ENCODE data around the gene IL1RAPL2.
"Not testable (repeated sequence)": the region's sequence is repeated elsewhere in the genome, so short reads cannot be mapped to it uniquely, and the experiment has no call there.

IL1RAPL2 gene

DNA sequence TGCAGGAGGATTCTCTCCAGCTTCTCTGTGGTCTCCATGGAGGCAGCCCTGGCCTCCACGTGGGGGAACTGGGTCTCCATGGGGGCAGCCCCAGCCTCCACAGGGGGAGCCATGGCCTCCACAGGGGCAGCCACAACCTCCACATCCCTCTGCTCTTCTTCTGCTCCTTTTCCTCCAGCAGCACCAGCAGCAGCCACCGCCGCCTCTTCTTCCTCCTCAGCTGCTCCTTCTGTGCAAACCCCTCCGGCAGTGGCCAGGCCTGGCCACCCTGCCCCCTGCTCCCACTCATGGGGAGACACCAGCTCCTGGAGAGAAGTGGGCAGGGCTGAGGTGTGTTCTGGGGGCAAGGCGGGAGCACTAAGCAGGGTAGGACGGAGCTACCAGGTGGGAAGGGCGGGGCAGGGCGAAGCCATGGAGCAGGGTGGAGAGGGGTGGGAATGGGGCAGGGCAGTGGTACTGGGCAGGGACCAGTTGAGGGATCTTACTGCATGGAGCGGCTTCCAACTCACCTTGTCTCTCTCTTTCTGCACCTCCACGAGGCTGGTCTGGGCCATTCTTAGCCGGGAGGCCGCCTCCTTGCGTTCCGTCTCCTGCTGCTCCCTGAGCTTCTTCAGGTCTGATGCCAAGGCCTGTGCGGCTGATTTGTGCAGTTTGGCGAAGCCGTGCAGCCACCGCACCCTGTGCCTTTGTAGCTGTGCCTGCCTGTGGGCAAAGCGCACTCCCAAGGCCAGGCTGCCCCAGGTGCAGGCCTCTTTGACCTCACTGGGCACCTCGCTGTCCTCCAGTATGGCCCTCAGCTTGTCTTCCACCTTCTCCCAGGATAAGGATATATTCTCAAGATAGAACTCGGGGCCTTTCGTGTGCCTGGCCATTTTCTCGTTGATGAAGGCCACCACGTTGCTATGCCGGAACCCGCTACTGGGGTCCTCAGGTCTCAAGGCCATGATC, 653.7 kb downstream of the IL1RAPL2 start:
- H3K4me3 ChIP-seq (ENCODE audit: insufficient read length, low read depth): no peak overlapping the region

DNA sequence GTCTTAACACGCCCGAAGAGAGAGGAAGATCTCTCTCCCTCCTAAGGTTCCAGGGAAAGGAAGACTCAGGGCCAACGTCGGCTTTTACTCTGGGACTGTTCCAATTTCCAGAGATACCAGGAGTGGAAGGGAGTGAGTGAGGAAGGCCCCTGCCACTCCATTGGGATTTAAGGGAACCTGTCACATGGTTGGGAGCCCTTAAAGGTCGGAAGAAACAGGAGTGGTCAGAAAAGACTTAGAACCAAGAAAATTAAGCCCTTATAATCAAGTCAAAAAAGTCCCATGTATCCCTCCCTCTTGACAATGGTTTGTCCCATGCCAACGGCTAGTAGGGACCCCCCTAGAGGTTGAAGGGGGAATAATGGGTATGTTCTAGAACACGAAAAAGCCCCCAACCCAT, 654.6 kb downstream of the IL1RAPL2 start, which contains the start of gene TEX13A:
TSS of gene TEX13A (minus strand) at position 59 of the 400 bp plus-strand sequence. CDS start 297 bp downstream, outside the sequence.
- Histone ChIP-seq H3K9me3 (ENCODE audit: insufficient read depth, low read length) (no peaks in the 10 kb centered on the region), H3K9ac (ENCODE audit: insufficient read length, low read depth) (no peak within 1 kb of the TSS), H3K4me3 (ENCODE audit: insufficient read length, low read depth) (no peak within 1 kb of the TSS), H3K36me3 (ENCODE audit: insufficient read depth, insufficient read length, low read length) (no peaks in the 10 kb centered on the region), H3K27me3 (ENCODE audit: insufficient read depth, insufficient read length) (no peaks in the 10 kb centered on the region), H3K4me1 (ENCODE audit: insufficient read depth, insufficient read length) (no peaks in the 10 kb centered on the region)
- TF ChIP-seq SUZ12 (IDR thresholded peaks at IDR 0.05; ENCODE audit: extremely low read depth, insufficient read depth, insufficient read length) (no peak), YY1 (IDR thresholded peaks at IDR 0.05; ENCODE audit: insufficient read depth, insufficient read length) (no peak), ZNF274 (IDR thresholded peaks at IDR 0.05; ENCODE audit: low read depth, low read length) (no peak)
- DNase-seq (ENCODE audit: low read depth, low spot score): no peak

More for the DNA sequence above, 653.7 kb downstream of the IL1RAPL2 start:
- Histone ChIP-seq H3K36me3 (ENCODE audit: insufficient read depth, insufficient read length, low read length) (no peaks in the 10 kb centered on the region), H3K27me3 (ENCODE audit: insufficient read depth, insufficient read length) (no peaks in the 10 kb centered on the region), H3K9me3 (ENCODE audit: insufficient read depth, low read length) (no peaks in the 10 kb centered on the region), H3K4me1 (ENCODE audit: insufficient read depth, insufficient read length) (no peaks in the 10 kb centered on the region), H3K9ac (ENCODE audit: insufficient read length, low read depth) (no peak overlapping the region)
- DNase-seq (ENCODE audit: low read depth, low spot score): no peak
- TF ChIP-seq ZNF274 (IDR thresholded peaks at IDR 0.05; ENCODE audit: low read depth, low read length) (no peak), YY1 (IDR thresholded peaks at IDR 0.05; ENCODE audit: insufficient read depth, insufficient read length) (no peak), SUZ12 (IDR thresholded peaks at IDR 0.05; ENCODE audit: extremely low read depth, insufficient read depth, insufficient read length) (no peak)

- Histone ChIP-seq H3K4me3 (ENCODE audit: insufficient read length, low read depth) (no peak overlapping the region), H3K27me3 (ENCODE audit: insufficient read depth, insufficient read length) (no peaks in the 10 kb centered on the region), H3K9me3 (ENCODE audit: insufficient read depth, low read length) (no peaks in the 10 kb centered on the region), H3K4me1 (ENCODE audit: insufficient read depth, insufficient read length) (no peaks in the 10 kb centered on the region), H3K9ac (ENCODE audit: insufficient read length, low read depth) (no peak overlapping the region), H3K36me3 (ENCODE audit: insufficient read depth, insufficient read length, low read length) (no peaks in the 10 kb centered on the region)
- no peak for DNase-seq (ENCODE audit: low read depth, low spot score)
- TF ChIP-seq ZNF274 (IDR thresholded peaks at IDR 0.05; ENCODE audit: low read depth, low read length): no peak
- TF ChIP-seq YY1 (IDR thresholded peaks at IDR 0.05; ENCODE audit: insufficient read depth, insufficient read length): no peak
- TF ChIP-seq SUZ12 (IDR thresholded peaks at IDR 0.05; ENCODE audit: extremely low read depth, insufficient read depth, insufficient read length): no peak
These were observed 655.4 kb downstream of the IL1RAPL2 start for GRCh38 chrX:105221374-105221773.

- no peaks in the 10 kb centered on the region for H3K27me3 ChIP-seq (ENCODE audit: insufficient read depth, insufficient read length)
These were observed 660.5 kb downstream of the IL1RAPL2 start for GRCh38 chrX:105226499-105226898.

GRCh38 chrX:105228602-105229001, 662.6 kb downstream of the IL1RAPL2 start:
- no peaks in the 10 kb centered on the region for H3K4me1 ChIP-seq (ENCODE audit: insufficient read depth, insufficient read length)
- H3K27me3 ChIP-seq (ENCODE audit: insufficient read depth, insufficient read length): no peaks in the 10 kb centered on the region
- no peak for DNase-seq (ENCODE audit: low read depth, low spot score)

More at GRCh38 chrX:105226499-105226898, 660.5 kb downstream of the IL1RAPL2 start:
- Histone ChIP-seq H3K36me3 (ENCODE audit: insufficient read depth, insufficient read length, low read length) (no peaks in the 10 kb centered on the region), H3K9me3 (ENCODE audit: insufficient read depth, low read length) (no peaks in the 10 kb centered on the region), H3K4me1 (ENCODE audit: insufficient read depth, insufficient read length) (no peaks in the 10 kb centered on the region), H3K4me3 (ENCODE audit: insufficient read length, low read depth) (no peak overlapping the region), H3K9ac (ENCODE audit: insufficient read length, low read depth) (no peak overlapping the region)
- DNase-seq (ENCODE audit: low read depth, low spot score): peak; percentile 8
- TF ChIP-seq YY1 (IDR thresholded peaks at IDR 0.05; ENCODE audit: insufficient read depth, insufficient read length) (no peak), ZNF274 (IDR thresholded peaks at IDR 0.05; ENCODE audit: low read depth, low read length) (no peak), SUZ12 (IDR thresholded peaks at IDR 0.05; ENCODE audit: extremely low read depth, insufficient read depth, insufficient read length) (no peak)

DNA sequence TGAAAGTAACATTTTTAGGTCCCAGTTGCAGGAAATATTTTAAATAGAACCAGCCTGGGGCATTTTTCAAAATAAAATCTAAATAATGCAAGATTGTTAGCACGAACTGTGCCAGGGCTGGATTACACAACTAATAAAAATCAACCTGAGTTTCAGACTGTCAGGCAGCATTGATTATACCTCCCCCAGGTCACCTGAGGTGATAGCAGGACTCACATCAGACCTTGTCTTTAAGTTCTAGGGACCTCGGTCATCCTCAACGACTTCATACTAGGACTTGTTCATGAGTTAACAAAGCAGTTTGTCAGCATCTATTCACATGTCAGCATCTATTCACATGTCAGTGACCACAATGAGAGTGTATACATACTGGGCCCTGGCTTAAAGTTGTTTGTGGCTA, 663.1 kb downstream of the IL1RAPL2 start:
- no peak for TF ChIP-seq SUZ12 (IDR thresholded peaks at IDR 0.05; ENCODE audit: extremely low read depth, insufficient read depth, insufficient read length)
- no peak for TF ChIP-seq ZNF274 (IDR thresholded peaks at IDR 0.05; ENCODE audit: low read depth, low read length)
- TF ChIP-seq YY1 (IDR thresholded peaks at IDR 0.05; ENCODE audit: insufficient read depth, insufficient read length): no peak
- Histone ChIP-seq H3K4me3 (ENCODE audit: insufficient read length, low read depth) (no peak overlapping the region), H3K4me1 (ENCODE audit: insufficient read depth, insufficient read length) (no peaks in the 10 kb centered on the region), H3K36me3 (ENCODE audit: insufficient read depth, insufficient read length, low read length) (no peaks in the 10 kb centered on the region), H3K9me3 (ENCODE audit: insufficient read depth, low read length) (no peaks in the 10 kb centered on the region), H3K9ac (ENCODE audit: insufficient read length, low read depth) (no peak overlapping the region), H3K27me3 (ENCODE audit: insufficient read depth, insufficient read length) (no peaks in the 10 kb centered on the region)
- DNase-seq (ENCODE audit: low read depth, low spot score): no peak

More at GRCh38 chrX:105228602-105229001, 662.6 kb downstream of the IL1RAPL2 start:
- Histone ChIP-seq H3K36me3 (ENCODE audit: insufficient read depth, insufficient read length, low read length) (no peaks in the 10 kb centered on the region), H3K4me3 (ENCODE audit: insufficient read length, low read depth) (no peak overlapping the region), H3K9me3 (ENCODE audit: insufficient read depth, low read length) (no peaks in the 10 kb centered on the region), H3K9ac (ENCODE audit: insufficient read length, low read depth) (no peak overlapping the region)
- no peak for TF ChIP-seq SUZ12 (IDR thresholded peaks at IDR 0.05; ENCODE audit: extremely low read depth, insufficient read depth, insufficient read length)
- no peak for TF ChIP-seq YY1 (IDR thresholded peaks at IDR 0.05; ENCODE audit: insufficient read depth, insufficient read length)
- no peak for TF ChIP-seq ZNF274 (IDR thresholded peaks at IDR 0.05; ENCODE audit: low read depth, low read length)

DNA sequence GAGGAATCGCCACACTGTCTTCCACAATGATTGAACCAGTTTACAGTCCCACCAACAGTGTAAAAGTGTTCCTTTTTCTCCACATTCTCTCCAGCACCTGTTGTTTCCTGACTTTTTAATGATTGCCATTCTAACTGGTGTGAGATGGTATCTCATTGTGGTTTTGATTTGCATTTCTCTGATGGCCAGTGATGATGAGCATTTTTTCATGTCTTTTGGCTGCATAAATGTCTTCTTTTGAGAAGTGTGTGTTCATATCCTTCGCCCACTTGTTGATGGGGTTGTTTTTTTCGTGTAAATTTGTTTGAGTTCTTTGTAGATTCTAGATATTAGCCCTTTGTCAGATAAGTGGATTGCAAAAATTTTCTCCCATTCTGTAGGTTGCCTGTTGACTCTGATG, 671.4 kb downstream of the IL1RAPL2 start:
- H3K9ac ChIP-seq (ENCODE audit: insufficient read length, low read depth); H3K27me3 ChIP-seq (ENCODE audit: insufficient read depth, insufficient read length); H3K4me3 ChIP-seq (ENCODE audit: insufficient read length, low read depth); H3K36me3 ChIP-seq (ENCODE audit: insufficient read depth, insufficient read length, low read length); H3K9me3 ChIP-seq (ENCODE audit: insufficient read depth, low read length); H3K4me1 ChIP-seq (ENCODE audit: insufficient read depth, insufficient read length); DNase-seq (ENCODE audit: low read depth, low spot score): not testable (repeated sequence)

Data from NT2/D1 (cell line).